NB4 (cell line): ENCODE data around the gene RGL2.

ENCODE experiments used
- CTCF ChIP-seq: IDR thresholded peaks from one replicate; pipeline ENCODE4 v1.5.1; 2012; ENCODE audit warnings: low read depth, low read length
- MAX ChIP-seq: IDR thresholded peaks from 2 replicates; pipeline ENCODE4 v1.6.1; 2011; ENCODE audit warnings: low read depth, low read length
- MYC ChIP-seq: IDR thresholded peaks from 2 replicates; pipeline ENCODE4 v1.6.1; 2011; ENCODE audit warnings: low read depth, low read length
- POLR2A ChIP-seq: IDR thresholded peaks from 2 replicates; pipeline ENCODE4 v1.6.1; 2011; ENCODE audit warnings: mild to moderate bottlenecking; ENCODE audit not compliant: insufficient read length; ENCODE audit errors: extremely low read depth

GRCh38 chr6:33339193-33339592 lies 40.5 kb upstream of the RGL2 start:
- TF ChIP-seq POLR2A (no peak), CTCF (no peak), MAX (no peak), MYC (no peak)
